ENCODE data around the gene GLS2. TPM values are rescaled to one million over a fixed set of nuclear protein-coding genes. Genes with fewer than 3 reads are reported as not detected.

GLS2 gene
- total and polyA plus RNA-seq, 4 donors, result 28.0 to 53.8 (median 47.9) TPM

Other genes starting within 250 kb of the GLS2 start
- 10 to 100 TPM in 1 of 2 donors, 1 to 10 TPM in 1; 8.3 to 13.6 TPM for gene ANKRD52, start 229.8 kb downstream of the GLS2 start, total RNA-seq
- 10 to 100 TPM in 1 of 2 donors, 1 to 10 TPM in 1; 5.4 to 10.3 TPM for gene ANKRD52, start 229.8 kb downstream of the GLS2 start, polyA plus RNA-seq
- gene COQ10A, start 221.2 kb downstream of the GLS2 start, total RNA-seq, result 10 to 100 TPM in 1 of 2 donors, 1 to 10 TPM in 1; 3.2 to 40.7 TPM
- gene COQ10A, start 221.2 kb downstream of the GLS2 start, polyA plus RNA-seq, result 10 to 100 TPM in 1 of 2 donors, 1 to 10 TPM in 1; 9.5 to 21.6 TPM
- gene CS, start 187.8 kb downstream of the GLS2 start, total RNA-seq, result 10 to 100 TPM; 59.0 to 79.9 TPM
- gene CS, start 187.8 kb downstream of the GLS2 start, polyA plus RNA-seq, result 10 to 100 TPM; 33.8 to 36.0 TPM
- 10 to 100 TPM; 24.6 to 68.7 TPM for gene CNPY2, start 172.2 kb downstream of the GLS2 start, total RNA-seq
- 100 to 1,000 TPM in 1 of 2 donors, 10 to 100 TPM in 1; 72.6 to 163 TPM for gene CNPY2, start 172.2 kb downstream of the GLS2 start, polyA plus RNA-seq
- gene PAN2, start 154.2 kb downstream of the GLS2 start, total RNA-seq, result 10 to 100 TPM; 20.5 to 92.4 TPM
- gene PAN2, start 154.2 kb downstream of the GLS2 start, polyA plus RNA-seq, result 10 to 100 TPM; 26.9 to 28.5 TPM
- under 1 TPM in 1 of 2 donors, not detected in 1; 0.25 TPM for gene IL23A, start 149.3 kb downstream of the GLS2 start, total RNA-seq
- under 1 TPM; 0.14 to 0.22 TPM for gene IL23A, start 149.3 kb downstream of the GLS2 start, polyA plus RNA-seq
- gene STAT2, start 128.1 kb downstream of the GLS2 start, total RNA-seq, result 100 to 1,000 TPM in 1 of 2 donors, 10 to 100 TPM in 1; 68.7 to 219 TPM
- gene STAT2, start 128.1 kb downstream of the GLS2 start, polyA plus RNA-seq, result 10 to 100 TPM; 48.4 to 64.5 TPM
- 100 to 1,000 TPM in 1 of 2 donors, 10 to 100 TPM in 1; 11.9 to 109 TPM for gene APOF, start 125.3 kb downstream of the GLS2 start, total RNA-seq
- gene APOF, start 125.3 kb downstream of the GLS2 start, polyA plus RNA-seq, result 100 to 1,000 TPM; 203 to 335 TPM
- 10 to 100 TPM; 12.9 to 17.6 TPM for gene TIMELESS, start 38.7 kb downstream of the GLS2 start, total RNA-seq
- 1 to 10 TPM; 5.1 to 7.8 TPM for gene TIMELESS, start 38.7 kb downstream of the GLS2 start, polyA plus RNA-seq
- under 1 TPM; 0.09 to 0.50 TPM for gene MIP, start 33.5 kb downstream of the GLS2 start, total RNA-seq
- under 1 TPM; 0.28 to 0.60 TPM for gene MIP, start 33.5 kb downstream of the GLS2 start, polyA plus RNA-seq
- 1 to 10 TPM; 3.8 to 7.6 TPM for gene SPRYD4, start 19.6 kb downstream of the GLS2 start, total RNA-seq
- gene SPRYD4, start 19.6 kb downstream of the GLS2 start, polyA plus RNA-seq, result 10 to 100 TPM in 1 of 2 donors, 1 to 10 TPM in 1; 7.7 to 13.0 TPM
- gene RBMS2, start 33.7 kb upstream of the GLS2 start, total RNA-seq, result 1 to 10 TPM; 2.3 to 3.8 TPM
- 1 to 10 TPM; 1.2 to 1.3 TPM for gene RBMS2, start 33.7 kb upstream of the GLS2 start, polyA plus RNA-seq
- gene BAZ2A, start 142.2 kb upstream of the GLS2 start, total RNA-seq, result 10 to 100 TPM; 23.0 to 31.9 TPM
- gene BAZ2A, start 142.2 kb upstream of the GLS2 start, polyA plus RNA-seq, result 10 to 100 TPM; 12.8 to 21.0 TPM
- 100 to 1,000 TPM; 273 to 347 TPM for gene ATP5F1B, start 157.8 kb upstream of the GLS2 start, total RNA-seq
- 100 to 1,000 TPM; 528 to 569 TPM for gene ATP5F1B, start 157.8 kb upstream of the GLS2 start, polyA plus RNA-seq
- gene PTGES3, start 200.1 kb upstream of the GLS2 start, total RNA-seq, result 10 to 100 TPM; 65.0 to 87.2 TPM
- gene PTGES3, start 200.1 kb upstream of the GLS2 start, polyA plus RNA-seq, result 10 to 100 TPM; 75.4 to 94.1 TPM
- gene NACA, start 237.1 kb upstream of the GLS2 start, total RNA-seq, result 100 to 1,000 TPM; 365 to 695 TPM
- gene NACA, start 237.1 kb upstream of the GLS2 start, polyA plus RNA-seq, result 100 to 1,000 TPM; 370 to 543 TPM

Data from liver (tissue), 4 donors.